Measurements from ENCODE around the gene FKBP1B.
A peak's percentile ranks its signal among the peaks of the same experiment; 100 is the strongest.

FKBP1B gene

DNA sequence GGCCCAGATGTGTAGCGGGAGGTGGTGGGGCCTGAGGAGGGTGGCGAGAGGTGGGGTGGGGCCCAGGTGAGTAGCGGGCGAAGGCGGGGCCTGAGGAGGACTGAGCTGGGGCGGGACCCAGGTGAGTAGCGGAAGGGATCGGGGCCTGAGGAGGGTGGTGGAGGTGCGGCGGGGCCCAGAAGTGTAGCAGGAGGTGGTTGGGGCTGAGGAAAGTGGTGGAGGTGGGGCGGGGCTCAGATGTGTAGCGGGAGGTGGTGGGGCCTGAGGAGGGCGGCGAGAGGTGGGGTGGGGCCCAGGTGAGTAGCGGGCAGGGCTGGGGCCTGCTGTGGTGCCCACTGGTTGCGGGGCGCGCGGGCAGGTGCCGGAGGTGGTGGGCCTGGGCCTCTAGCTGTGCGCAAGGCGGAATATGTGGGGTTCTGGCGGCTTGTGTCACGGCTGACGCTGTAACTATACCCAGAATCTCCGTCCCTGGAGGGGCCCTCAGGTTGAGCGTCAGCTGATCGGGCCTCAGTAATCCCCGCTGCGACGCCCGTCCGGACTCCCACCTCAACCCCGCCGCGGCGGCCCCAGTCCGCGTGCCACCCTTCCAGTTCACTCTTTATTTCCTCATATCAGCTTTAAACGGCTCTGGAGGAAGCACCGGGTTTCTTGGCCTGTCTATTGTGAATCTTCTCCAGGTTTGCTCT is 27.5 kb downstream of the FKBP1B start:
- H4K20me1 ChIP-seq (ENCODE audit: insufficient read depth, low read length), result no peaks in the 10 kb centered on the region
- peak overlapping the region; percentile 63 for H3K9ac ChIP-seq (ENCODE audit: low read length)
- peaks cover 13% of the 10 kb centered on the region for H3K4me1 ChIP-seq (ENCODE audit: low read length)
- H3K9me2 ChIP-seq (replicated peaks; ENCODE audit: insufficient read depth, low read length), result no peaks in the 10 kb centered on the region
- TF ChIP-seq, protein P1, sequence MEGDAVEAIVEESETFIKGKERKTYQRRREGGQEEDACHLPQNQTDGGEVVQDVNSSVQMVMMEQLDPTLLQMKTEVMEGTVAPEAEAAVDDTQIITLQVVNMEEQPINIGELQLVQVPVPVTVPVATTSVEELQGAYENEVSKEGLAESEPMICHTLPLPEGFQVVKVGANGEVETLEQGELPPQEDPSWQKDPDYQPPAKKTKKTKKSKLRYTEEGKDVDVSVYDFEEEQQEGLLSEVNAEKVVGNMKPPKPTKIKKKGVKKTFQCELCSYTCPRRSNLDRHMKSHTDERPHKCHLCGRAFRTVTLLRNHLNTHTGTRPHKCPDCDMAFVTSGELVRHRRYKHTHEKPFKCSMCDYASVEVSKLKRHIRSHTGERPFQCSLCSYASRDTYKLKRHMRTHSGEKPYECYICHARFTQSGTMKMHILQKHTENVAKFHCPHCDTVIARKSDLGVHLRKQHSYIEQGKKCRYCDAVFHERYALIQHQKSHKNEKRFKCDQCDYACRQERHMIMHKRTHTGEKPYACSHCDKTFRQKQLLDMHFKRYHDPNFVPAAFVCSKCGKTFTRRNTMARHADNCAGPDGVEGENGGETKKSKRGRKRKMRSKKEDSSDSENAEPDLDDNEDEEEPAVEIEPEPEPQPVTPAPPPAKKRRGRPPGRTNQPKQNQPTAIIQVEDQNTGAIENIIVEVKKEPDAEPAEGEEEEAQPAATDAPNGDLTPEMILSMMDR (IDR thresholded peaks at IDR 0.05; ENCODE audit: low read length), result no peak
- TF ChIP-seq EZH2phosphoT487 (IDR thresholded peaks at IDR 0.05; ENCODE audit: low read length), result no peak
- no peak for TF ChIP-seq EZH2 (optimal IDR thresholded peaks at IDR 0.05; ENCODE audit: low read depth, low read length)
- no peaks in the 10 kb centered on the region for H3K27me3 ChIP-seq (replicated peaks; ENCODE audit: insufficient read depth, low read length)
- no peaks in the 10 kb centered on the region for H3K36me3 ChIP-seq (replicated peaks; ENCODE audit: insufficient read depth, low read length)
- peaks cover 14% of the 10 kb centered on the region for H3F3A ChIP-seq (ENCODE audit: insufficient read depth, low read length)
- peak overlapping the region; percentile 86 for H3K4me3 ChIP-seq (ENCODE audit: low read length)
- peak overlapping the region; percentile 85 for H3K4me2 ChIP-seq (ENCODE audit: low read depth, low read length)
- no peaks in the 10 kb centered on the region for H3K9me3 ChIP-seq (replicated peaks; ENCODE audit: insufficient read depth, low read length)
- DNase-seq, result peak; percentile 21
- peaks cover 39% of the 10 kb centered on the region for H3K79me2 ChIP-seq (ENCODE audit: low read length)
- H2AFZ ChIP-seq (ENCODE audit: low read length), result peak overlapping the region; percentile 74
- H3K27ac ChIP-seq (ENCODE audit: low read length), result peak overlapping the region; percentile 35; the same call in 1 of the 2 replicates

DNA sequence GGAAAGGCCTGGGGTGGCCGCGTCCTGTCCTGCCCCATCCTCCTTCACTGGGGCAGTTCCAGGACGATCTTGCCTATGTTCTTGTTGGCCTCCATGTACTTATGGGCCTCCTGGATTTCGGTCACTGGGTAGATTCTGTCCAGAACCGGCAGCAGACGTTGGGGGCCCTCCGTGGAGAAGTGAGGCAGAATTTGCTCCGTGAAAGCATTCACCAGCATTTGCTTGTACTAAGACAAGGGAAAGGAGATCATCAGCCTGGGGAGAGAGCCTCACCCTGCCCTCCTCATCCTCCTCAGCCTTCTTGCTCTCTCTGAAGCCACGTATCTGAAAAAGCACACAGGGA is 28.0 kb downstream of the FKBP1B start:
- TF ChIP-seq EZH2 (optimal IDR thresholded peaks at IDR 0.05; ENCODE audit: low read depth, low read length), result no peak
- no peak for TF ChIP-seq EZH2phosphoT487 (IDR thresholded peaks at IDR 0.05; ENCODE audit: low read length)
- TF ChIP-seq, protein P1 (IDR thresholded peaks at IDR 0.05; ENCODE audit: low read length), result no peak
- Histone ChIP-seq H3K36me3 (replicated peaks; ENCODE audit: insufficient read depth, low read length) (no peaks in the 10 kb centered on the region), H3K4me1 (ENCODE audit: low read length) (peaks cover 13% of the 10 kb centered on the region), H3F3A (ENCODE audit: insufficient read depth, low read length) (peaks cover 14% of the 10 kb centered on the region), H2AFZ (ENCODE audit: low read length) (peak overlapping the region; percentile 74), H3K9me3 (replicated peaks; ENCODE audit: insufficient read depth, low read length) (no peaks in the 10 kb centered on the region), H3K27me3 (replicated peaks; ENCODE audit: insufficient read depth, low read length) (no peaks in the 10 kb centered on the region), H3K27ac (ENCODE audit: low read length) (peak overlapping the region; percentile 35; the same call in 1 of the 2 replicates), H3K9me2 (replicated peaks; ENCODE audit: insufficient read depth, low read length) (no peaks in the 10 kb centered on the region), H3K9ac (ENCODE audit: low read length) (peak overlapping the region; percentile 63), H3K4me2 (ENCODE audit: low read depth, low read length) (peak overlapping the region; percentile 85), H4K20me1 (ENCODE audit: insufficient read depth, low read length) (no peaks in the 10 kb centered on the region), H3K79me2 (ENCODE audit: low read length) (peaks cover 34% of the 10 kb centered on the region), H3K4me3 (ENCODE audit: low read length) (peak overlapping the region; percentile 86)
- DNase-seq, result no peak

DNA sequence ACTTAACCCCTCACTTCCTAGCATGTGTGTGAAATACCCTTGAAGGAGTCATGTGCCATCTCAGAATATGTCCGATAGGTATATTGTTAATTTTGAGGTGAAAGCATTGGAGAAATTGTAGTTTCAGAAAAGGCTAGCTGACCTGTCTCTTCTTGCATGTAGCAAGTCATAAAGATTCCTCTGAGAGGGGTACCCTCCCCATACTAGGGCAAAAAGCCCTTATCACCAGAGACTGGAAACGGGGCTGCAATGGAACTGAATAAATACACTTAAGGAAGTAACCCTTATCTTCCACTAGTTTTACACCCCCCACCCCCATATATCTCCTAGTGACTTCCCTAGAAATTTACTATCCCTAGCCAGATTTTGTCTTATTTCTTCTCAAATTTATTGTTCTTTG is 28.3 kb downstream of the FKBP1B start:
- no peak overlapping the region for H2AFZ ChIP-seq (ENCODE audit: low read length)
- H3K27me3 ChIP-seq (replicated peaks; ENCODE audit: insufficient read depth, low read length), result no peaks in the 10 kb centered on the region
- H4K20me1 ChIP-seq (ENCODE audit: insufficient read depth, low read length), result no peaks in the 10 kb centered on the region
- H3K4me1 ChIP-seq (ENCODE audit: low read length), result peaks cover 15% of the 10 kb centered on the region
- H3K9me2 ChIP-seq (replicated peaks; ENCODE audit: insufficient read depth, low read length), result no peaks in the 10 kb centered on the region
- H3K79me2 ChIP-seq (ENCODE audit: low read length), result peaks cover 30% of the 10 kb centered on the region
- H3K4me3 ChIP-seq (ENCODE audit: low read length), result peak overlapping the region; percentile 86
- peak overlapping the region; percentile 85 for H3K4me2 ChIP-seq (ENCODE audit: low read depth, low read length)
- DNase-seq, result no peak
- peaks cover 14% of the 10 kb centered on the region for H3F3A ChIP-seq (ENCODE audit: insufficient read depth, low read length)
- TF ChIP-seq EZH2 (optimal IDR thresholded peaks at IDR 0.05; ENCODE audit: low read depth, low read length) (no peak), EZH2phosphoT487 (IDR thresholded peaks at IDR 0.05; ENCODE audit: low read length) (no peak)
- TF ChIP-seq, protein P1 (IDR thresholded peaks at IDR 0.05; ENCODE audit: low read length), result no peak
- H3K9ac ChIP-seq (ENCODE audit: low read length), result peak overlapping the region; percentile 63; the same call in 1 of the 2 replicates
- H3K27ac ChIP-seq (ENCODE audit: low read length), result 0 out of 2 replicates have a peak overlapping the region, but pooled peaks have one; percentile 35
- H3K9me3 ChIP-seq (replicated peaks; ENCODE audit: insufficient read depth, low read length), result no peaks in the 10 kb centered on the region
- no peaks in the 10 kb centered on the region for H3K36me3 ChIP-seq (replicated peaks; ENCODE audit: insufficient read depth, low read length)
